ENCODE data around the gene RAD51AP2. TPM values are rescaled to one million over a fixed set of nuclear protein-coding genes. Genes with fewer than 3 reads are reported as not detected.

RAD51AP2 gene
- total RNA-seq, 1 donor from 2014 or later = 0.37 TPM

GRCh38 chr2:17470855-17471641 is 47.2 kb downstream of the RAD51AP2 start:
- peak; percentile 49 for DNase-seq (ENCODE audit: low read depth)

GRCh38 chr2:17461087-17461475 is 57.2 kb downstream of the RAD51AP2 start:
- no peak for DNase-seq (ENCODE audit: low read depth)

Other genes with a start within 250 kb of the RAD51AP2 start
- 0.99 and 2.1 TPM in 2 replicates for gene VSNL1, start 22.3 kb upstream of the RAD51AP2 start, total RNA-seq
- 28.9 and 32.6 TPM in 2 replicates for gene SMC6, start 235.4 kb upstream of the RAD51AP2 start, total RNA-seq
- 10.4 and 11.3 TPM in 2 replicates for gene GEN1, start 235.7 kb upstream of the RAD51AP2 start, total RNA-seq